Prostate gland (tissue), 2 donors: ENCODE data around the gene ZIM2. TPM values are rescaled to one million over a fixed set of nuclear protein-coding genes. Genes with fewer than 3 reads are reported as not detected.

Experiments
- DNase-seq: peaks from one replicate; pipeline ENCODE4 v3.0.0-alpha.2; 2019; ENCODE audit warnings: low spot score
- H3K27ac ChIP-seq, 2 donors: fragments of 200-600 bp; sonication (generic); 2 replicates each; pipeline ENCODE4 v1.5.1; 2017 to 2019
- H3K27me3 ChIP-seq: fragments of 200-600 bp; sonication (generic); replicated peaks from 2 replicates; pipeline ENCODE4 v1.5.1; 2019; ENCODE audit not compliant: insufficient read depth
- H3K36me3 ChIP-seq, 2 donors: fragments of 200-600 bp; sonication (generic); 1 replicate in 1 of 2; 2 replicates in 1 of 2; pipeline versions ENCODE4 v1.5.1 to v1.8.1; 2017 to 2019
- H3K4me1 ChIP-seq: fragments of 200-600 bp; sonication (generic); replicated peaks from 2 replicates; pipeline ENCODE4 v1.5.1; 2019
- H3K4me3 ChIP-seq, 2 donors: fragments of 200-600 bp; sonication (generic); 2 replicates each; pipeline ENCODE4 v1.5.1; 2017 to 2019
- H3K9me3 ChIP-seq: fragments of 200-600 bp; sonication (generic); 2 replicates; pipeline ENCODE4 v1.5.1; 2017
- CTCF ChIP-seq, 4 experiments: fragments of 200-600 bp in 2 of 4; fragments of 450-650 bp in 2 of 4; sonication (generic) in 2 of 4; IDR thresholded peaks; 1 replicate in 3 of 4; 2 replicates in 1 of 4; pipeline ENCODE4 v1.5.1; 2016 to 2019; ENCODE audit warnings: antibody characterized with exemption in 4 of 4, mild to moderate bottlenecking in 2 of 4, moderate library complexity in 2 of 4
- POLR2A ChIP-seq: fragments of 450-650 bp; IDR thresholded peaks from one replicate; pipeline ENCODE4 v1.6.1; 2016; ENCODE audit warnings: antibody characterized with exemption, mild to moderate bottlenecking
- POLR2AphosphoS5 ChIP-seq: sonication (generic); formaldehyde crosslinking; IDR thresholded peaks from one replicate; pipeline ENCODE4 v1.6.1; 2017; ENCODE audit warnings: antibody characterized with exemption
- WGBS: methylation state at CpG from one replicate; pipeline ENCODE4 v1.1.5; 2018; 5-methylcytosine and 5-hydroxymethylcytosine counted together
- intact Hi-C: fragments of 100-400 bp; cut with DNase I; formaldehyde crosslinking; loops from one replicate; pipeline ENCODE4 v1.14.2; 2022
- total RNA-seq, 2 donors: library from RNA; depleted of rRNA; stranded (reverse); fragments of >200 nt; gene quantifications; one replicate each; pipeline ENCODE4 v1.1.0, GENCODE V29; 2016

ZIM2 gene
- total RNA-seq, 2 donors from 2014 or later, result 0.64 to 5.2 TPM

- Histone ChIP-seq H3K9me3 (no peaks in the 10 kb centered on the region), H3K4me3 (no peak overlapping the region), H3K36me3 (no peaks in the 10 kb centered on the region), H3K4me1 (no peaks in the 10 kb centered on the region), H3K27ac (no peak overlapping the region), H3K27me3 (no peaks in the 10 kb centered on the region)
- TF ChIP-seq CTCF (IDR thresholded peaks at IDR 0.05) (no peak), POLR2A (no peak), POLR2AphosphoS5 (no peak)
- intact Hi-C loops, result no loop called here
- DNase-seq, result no peak
- 37% methylated on average over 3 of the region's 3 CpGs for WGBS
Measured at GRCh38 chr19:56740501-56740900, 100.0 kb downstream of the ZIM2 start.

- Histone ChIP-seq H3K9me3 (no peaks in the 10 kb centered on the region), H3K4me3 (no peak overlapping the region), H3K4me1 (no peaks in the 10 kb centered on the region), H3K27me3 (no peaks in the 10 kb centered on the region), H3K27ac (no peak overlapping the region), H3K36me3 (no peaks in the 10 kb centered on the region)
- 88% methylated on average over 6 of the region's 6 CpGs for WGBS
- intact Hi-C loops, result no loop called here
- TF ChIP-seq POLR2AphosphoS5 (no peak), POLR2A (no peak), CTCF (IDR thresholded peaks at IDR 0.05) (no peak)
- no peak for DNase-seq
Measured at GRCh38 chr19:56736571-56736970, 104.0 kb downstream of the ZIM2 start.

GRCh38 chr19:56732976-56733375 is 107.5 kb downstream of the ZIM2 start:
- DNase-seq, result no peak
- H3K9me3 ChIP-seq, result no peaks in the 10 kb centered on the region
- TF ChIP-seq CTCF (IDR thresholded peaks at IDR 0.05) (no peak), POLR2A (no peak), POLR2AphosphoS5 (no peak)
- no peak overlapping the region for H3K4me3 ChIP-seq
- 4% methylated on average over 2 of the region's 2 CpGs for WGBS
- no peaks in the 10 kb centered on the region for H3K36me3 ChIP-seq
- no peak overlapping the region for H3K27ac ChIP-seq
- intact Hi-C loops, result no loop called here
- H3K27me3 ChIP-seq, result no peaks in the 10 kb centered on the region
- no peaks in the 10 kb centered on the region for H3K4me1 ChIP-seq

- Histone ChIP-seq H3K4me3 (no peak overlapping the region), H3K36me3 (no peaks in the 10 kb centered on the region), H3K9me3 (no peaks in the 10 kb centered on the region), H3K4me1 (no peaks in the 10 kb centered on the region), H3K27ac (no peak overlapping the region), H3K27me3 (no peaks in the 10 kb centered on the region)
- TF ChIP-seq CTCF (IDR thresholded peaks at IDR 0.05) (no peak), POLR2AphosphoS5 (no peak), POLR2A (no peak)
- intact Hi-C loops, result no loop called here
- 80% methylated on average over 4 of the region's 4 CpGs for WGBS
- no peak for DNase-seq
Measured at GRCh38 chr19:56727677-56728076, 112.8 kb downstream of the ZIM2 start.

GRCh38 chr19:56725829-56726424 is 114.6 kb downstream of the ZIM2 start:
- Histone ChIP-seq H3K36me3 (no peaks in the 10 kb centered on the region), H3K4me1 (no peaks in the 10 kb centered on the region), H3K27me3 (no peaks in the 10 kb centered on the region), H3K9me3 (no peaks in the 10 kb centered on the region), H3K27ac (no peak overlapping the region), H3K4me3 (no peak overlapping the region)
- peak in 2 of 4 experiments; percentile 27 to 39 for TF ChIP-seq CTCF (IDR thresholded peaks at IDR 0.05)
- TF ChIP-seq POLR2AphosphoS5, result no peak
- WGBS, result 19% methylated on average over 9 of the region's 9 CpGs
- DNase-seq, result no peak
- intact Hi-C loops, result no loop called here
